Loucy (cell line): ENCODE measurements around the gene RSRP1.
"Not testable (repeated sequence)": the region's sequence is repeated elsewhere in the genome, so short reads cannot be mapped to it uniquely, and the experiment has no call there.

Experiments
- H2AFZ ChIP-seq: fragments of 200-600 bp; sonication (generic); 2 replicates; pipeline ENCODE4 v1.6.0; 2016; ENCODE audit warnings: antibody characterized with exemption, mild to moderate bottlenecking, low read length, moderate library complexity
- H3F3A ChIP-seq: fragments of 200-600 bp; 2 replicates; pipeline ENCODE4 v1.6.0; 2016; ENCODE audit warnings: antibody characterized with exemption, low read depth, mild to moderate bottlenecking
- H3K27me3 ChIP-seq: fragments of 200-600 bp; sonication (generic); 2 replicates; pipeline ENCODE4 v1.6.1; 2014; ENCODE audit warnings: low read length, mild to moderate bottlenecking; ENCODE audit not compliant: insufficient read depth, poor library complexity, severe bottlenecking
- H3K36me3 ChIP-seq: fragments of 200-600 bp; sonication (generic); 2 replicates; pipeline ENCODE4 v1.6.1; 2016; ENCODE audit warnings: low read length; ENCODE audit not compliant: insufficient read depth
- H3K4me1 ChIP-seq: fragments of 200-600 bp; sonication (generic); 2 replicates; pipeline ENCODE4 v1.5.1; 2014; ENCODE audit warnings: low read length, mild to moderate bottlenecking; ENCODE audit not compliant: insufficient read depth, poor library complexity, severe bottlenecking
- H3K4me2 ChIP-seq: fragments of 200-600 bp; sonication (generic); 2 replicates; pipeline ENCODE4 v1.6.0; 2014; ENCODE audit warnings: antibody characterized with exemption, low read length, low read depth, mild to moderate bottlenecking; ENCODE audit not compliant: poor library complexity, severe bottlenecking
- H3K4me3 ChIP-seq: fragments of 200-600 bp; sonication (generic); 2 replicates; pipeline ENCODE4 v1.5.1; 2014; ENCODE audit warnings: low read length, mild to moderate bottlenecking, mixed read lengths; ENCODE audit not compliant: poor library complexity, severe bottlenecking
- H3K79me2 ChIP-seq: fragments of 200-600 bp; sonication (generic); 2 replicates; pipeline ENCODE4 v1.6.1; 2014; ENCODE audit warnings: low read length; ENCODE audit not compliant: insufficient read depth
- H3K9ac ChIP-seq: fragments of 200-600 bp; sonication (generic); 2 replicates; pipeline ENCODE4 v1.6.0; 2014; ENCODE audit warnings: mild to moderate bottlenecking, low read depth, low read length, moderate library complexity; ENCODE audit not compliant: poor library complexity, severe bottlenecking
- H3K9me2 ChIP-seq: fragments of 200-600 bp; sonication (generic); replicated peaks from 2 replicates; pipeline ENCODE4 v1.6.1; 2016; ENCODE audit warnings: low read depth, low read length, mixed read lengths
- H3K9me3 ChIP-seq: fragments of 200-600 bp; sonication (generic); 2 replicates; pipeline ENCODE4 v1.6.1; 2014; ENCODE audit warnings: mild to moderate bottlenecking, antibody characterized with exemption, low read length, low read depth; ENCODE audit not compliant: insufficient read depth
- H4K20me1 ChIP-seq: fragments of 200-600 bp; sonication (generic); 2 replicates; pipeline ENCODE4 v1.6.0; 2014; ENCODE audit warnings: antibody characterized with exemption, low read length, mild to moderate bottlenecking; ENCODE audit not compliant: insufficient read depth, poor library complexity, severe bottlenecking
- EZH2phosphoT487 ChIP-seq: fragments of 200-600 bp; IDR thresholded peaks from 2 replicates; pipeline ENCODE4 v1.6.1; 2018; ENCODE audit warnings: antibody characterized with exemption, mild to moderate bottlenecking, moderate library complexity, borderline replicate concordance
- TF ChIP-seq, protein P1 (sequence below): fragments of 200-600 bp; sonication (generic); conservative IDR thresholded peaks from 2 replicates; pipeline ENCODE4 v1.5.1; 2014; ENCODE audit warnings: mild to moderate bottlenecking, antibody characterized with exemption, low read length

Gene RSRP1

DNA sequence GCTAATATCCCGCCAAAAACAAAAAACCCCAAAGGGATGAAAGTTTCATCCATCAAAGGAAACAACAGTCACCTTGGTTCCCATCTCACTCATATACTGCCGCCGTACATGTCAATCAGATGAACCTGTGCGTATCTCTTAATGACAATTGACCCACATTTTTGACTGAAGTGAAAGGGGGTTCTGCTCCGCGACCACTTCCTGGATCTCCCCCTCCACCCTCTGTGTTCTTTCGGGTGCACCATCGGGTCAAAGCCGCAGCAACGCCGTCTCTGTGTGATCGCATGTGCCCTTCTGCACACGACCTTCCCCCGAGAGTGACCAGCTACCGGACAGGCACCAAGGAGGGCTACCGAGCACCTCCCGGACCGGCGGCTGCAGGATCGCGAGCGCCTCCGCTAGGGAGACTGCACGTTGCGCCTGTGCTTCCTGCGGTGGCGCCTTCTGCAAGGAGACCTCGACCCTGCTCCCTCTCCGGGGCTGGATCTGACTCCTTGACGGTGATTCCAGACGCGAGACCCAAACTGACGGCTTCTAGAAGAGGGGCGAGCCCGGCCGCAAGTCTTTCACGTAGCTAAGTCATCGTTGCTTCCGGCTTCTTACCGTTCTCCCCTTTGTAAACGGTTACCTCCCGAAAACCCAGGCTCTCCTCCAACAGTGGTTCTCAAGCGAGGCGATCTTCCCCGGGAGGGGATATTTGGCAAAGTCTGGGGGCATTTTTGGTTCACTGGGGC lies 19.5 kb upstream of the RSRP1 start:
- TF ChIP-seq, protein P1, sequence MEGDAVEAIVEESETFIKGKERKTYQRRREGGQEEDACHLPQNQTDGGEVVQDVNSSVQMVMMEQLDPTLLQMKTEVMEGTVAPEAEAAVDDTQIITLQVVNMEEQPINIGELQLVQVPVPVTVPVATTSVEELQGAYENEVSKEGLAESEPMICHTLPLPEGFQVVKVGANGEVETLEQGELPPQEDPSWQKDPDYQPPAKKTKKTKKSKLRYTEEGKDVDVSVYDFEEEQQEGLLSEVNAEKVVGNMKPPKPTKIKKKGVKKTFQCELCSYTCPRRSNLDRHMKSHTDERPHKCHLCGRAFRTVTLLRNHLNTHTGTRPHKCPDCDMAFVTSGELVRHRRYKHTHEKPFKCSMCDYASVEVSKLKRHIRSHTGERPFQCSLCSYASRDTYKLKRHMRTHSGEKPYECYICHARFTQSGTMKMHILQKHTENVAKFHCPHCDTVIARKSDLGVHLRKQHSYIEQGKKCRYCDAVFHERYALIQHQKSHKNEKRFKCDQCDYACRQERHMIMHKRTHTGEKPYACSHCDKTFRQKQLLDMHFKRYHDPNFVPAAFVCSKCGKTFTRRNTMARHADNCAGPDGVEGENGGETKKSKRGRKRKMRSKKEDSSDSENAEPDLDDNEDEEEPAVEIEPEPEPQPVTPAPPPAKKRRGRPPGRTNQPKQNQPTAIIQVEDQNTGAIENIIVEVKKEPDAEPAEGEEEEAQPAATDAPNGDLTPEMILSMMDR = peak; percentile 20; the same call in 1 of the 2 replicates
- H3K4me2 ChIP-seq = peak overlapping the region; percentile 85
- H3F3A ChIP-seq, H3K9me2 ChIP-seq, H3K4me1 ChIP-seq, H3K36me3 ChIP-seq, H3K9me3 ChIP-seq, H4K20me1 ChIP-seq, H3K27me3 ChIP-seq, H3K79me2 ChIP-seq: not testable (repeated sequence)
- H2AFZ ChIP-seq = peak overlapping the region; percentile 64
- H3K4me3 ChIP-seq = peak overlapping the region; percentile 92
- peak overlapping the region; percentile 75 for H3K9ac ChIP-seq

DNA sequence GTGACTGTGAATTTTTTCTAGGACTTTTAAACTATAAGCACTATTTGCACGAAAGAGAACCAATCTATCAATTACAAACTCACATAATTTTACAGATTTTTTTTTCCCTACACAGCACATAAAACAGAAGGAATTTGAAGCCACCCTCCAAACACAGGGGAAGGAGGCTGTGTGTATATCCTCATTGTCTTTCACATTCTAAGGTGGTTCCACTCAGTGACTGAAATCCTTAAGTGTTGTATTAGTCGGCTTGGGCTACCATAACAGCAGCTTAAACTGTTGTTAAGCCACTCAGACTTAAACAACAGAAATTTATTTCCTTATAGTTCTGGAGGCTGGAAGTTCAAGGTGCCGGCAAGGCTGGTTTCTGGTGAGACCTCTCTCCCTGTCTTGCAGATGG lies 13.1 kb upstream of the RSRP1 start:
- H3F3A ChIP-seq, H3K27me3 ChIP-seq, H3K4me1 ChIP-seq, H3K79me2 ChIP-seq, H3K9me3 ChIP-seq, H3K9ac ChIP-seq, H3K4me2 ChIP-seq, H3K9me2 ChIP-seq, H2AFZ ChIP-seq, H4K20me1 ChIP-seq, H3K4me3 ChIP-seq, H3K36me3 ChIP-seq: not testable (repeated sequence)

DNA sequence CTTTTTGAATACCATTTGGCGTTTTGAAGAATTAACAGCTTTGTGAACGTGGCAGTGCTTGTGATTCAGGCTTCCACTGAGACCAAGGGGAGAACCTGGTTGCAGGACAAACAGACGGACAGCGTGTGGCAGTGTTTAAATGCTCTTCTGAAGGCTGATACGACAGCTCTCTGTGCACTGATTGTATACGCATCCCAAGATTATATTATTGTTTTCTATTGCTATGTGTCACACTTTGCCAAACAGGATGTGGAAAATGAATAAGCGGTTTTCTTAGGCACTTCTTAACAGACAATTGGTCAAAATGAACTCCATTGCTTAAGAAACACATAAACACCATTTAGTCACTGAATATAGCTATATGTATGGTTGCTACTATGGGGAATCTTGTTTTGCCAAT lies 12.6 kb upstream of the RSRP1 start:
- H4K20me1 ChIP-seq, H2AFZ ChIP-seq, H3K36me3 ChIP-seq, H3K9me2 ChIP-seq, H3K9ac ChIP-seq, H3K27me3 ChIP-seq, H3K79me2 ChIP-seq, H3K9me3 ChIP-seq, H3K4me2 ChIP-seq, H3K4me1 ChIP-seq, H3K4me3 ChIP-seq, H3F3A ChIP-seq: not testable (repeated sequence)
- TF ChIP-seq, protein P1 = peak; percentile 41

DNA sequence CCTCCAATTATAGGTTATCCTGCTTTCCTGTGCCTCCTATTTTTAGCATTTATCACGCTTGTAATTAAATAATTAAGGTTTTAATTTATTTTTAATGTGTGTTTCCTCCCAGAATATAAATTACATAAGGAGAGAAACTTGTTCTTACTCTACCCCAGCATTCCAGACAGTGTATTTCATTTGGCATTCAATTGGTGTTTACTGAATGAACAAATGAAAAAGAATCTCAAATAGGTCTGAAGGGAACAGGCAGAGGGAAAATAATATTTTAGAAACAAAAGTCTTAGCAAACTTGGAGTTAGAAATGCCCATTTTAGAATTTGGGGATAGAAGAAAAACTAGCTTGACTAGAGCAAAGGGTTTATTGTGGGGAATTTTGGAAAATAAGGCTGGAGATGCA lies 9.9 kb upstream of the RSRP1 start:
- Histone ChIP-seq H3K27me3 (no peaks in the 10 kb centered on the region), H3K4me1 (no peaks in the 10 kb centered on the region), H3F3A (no peaks in the 10 kb centered on the region), H3K79me2 (no peaks in the 10 kb centered on the region), H3K4me2 (no peak overlapping the region), H3K36me3 (no peaks in the 10 kb centered on the region), H3K9ac (no peak overlapping the region), H3K4me3 (no peak overlapping the region), H3K9me3 (no peaks in the 10 kb centered on the region), H4K20me1 (no peaks in the 10 kb centered on the region), H2AFZ (no peak overlapping the region), H3K9me2 (no peaks in the 10 kb centered on the region)
- no peak for TF ChIP-seq EZH2phosphoT487
